GM18502 (cell line): ENCODE data around the gene RGS7.
"Not testable (repeated sequence)": the region's sequence is repeated elsewhere in the genome, so short reads cannot be mapped to it uniquely, and the experiment has no call there.

ENCODE experiments used
- ATAC-seq: cut with Tn5 transposase; IDR thresholded peaks from one replicate; pipeline ENCODE4 v1.9.1; 2021; ENCODE audit warnings: mild to moderate bottlenecking; ENCODE audit not compliant: unreplicated experiment, poor library complexity

The RGS7 gene

GRCh38 chr1:241020851-241021697 is 335.9 kb downstream of the RGS7 start:
- no peak for ATAC-seq

- ATAC-seq = no peak
Measured at GRCh38 chr1:241012708-241013340, 344.2 kb downstream of the RGS7 start.

- no peak for ATAC-seq
Measured at GRCh38 chr1:241007668-241008067, 349.3 kb downstream of the RGS7 start.

GRCh38 chr1:240999826-241000225 is 357.2 kb downstream of the RGS7 start:
- ATAC-seq = no peak

GRCh38 chr1:240998441-240999015 is 358.5 kb downstream of the RGS7 start:
- ATAC-seq = no peak

GRCh38 chr1:240998024-240998423 is 359.0 kb downstream of the RGS7 start:
- no peak for ATAC-seq

GRCh38 chr1:240993004-240993403 is 364.0 kb downstream of the RGS7 start:
- ATAC-seq = no peak

GRCh38 chr1:240991230-240991629 is 365.8 kb downstream of the RGS7 start:
- no peak for ATAC-seq

GRCh38 chr1:240987928-240988327 is 369.1 kb downstream of the RGS7 start:
- ATAC-seq = no peak

- no peak for ATAC-seq
Measured at GRCh38 chr1:240985081-240985480, 371.9 kb downstream of the RGS7 start.

- no peak for ATAC-seq
Measured at GRCh38 chr1:240980342-240980741, 376.7 kb downstream of the RGS7 start.

GRCh38 chr1:240976685-240977084 is 380.3 kb downstream of the RGS7 start:
- ATAC-seq = no peak

- ATAC-seq = no peak
Measured at GRCh38 chr1:240973875-240974274, 383.1 kb downstream of the RGS7 start.

GRCh38 chr1:240972059-240972458 is 384.9 kb downstream of the RGS7 start:
- ATAC-seq = not testable (repeated sequence)

- ATAC-seq = no peak
Measured at GRCh38 chr1:240970253-240970652, 386.8 kb downstream of the RGS7 start.

- ATAC-seq = no peak
Measured at GRCh38 chr1:240968864-240969263, 388.1 kb downstream of the RGS7 start.

GRCh38 chr1:240967070-240967724 is 389.8 kb downstream of the RGS7 start:
- no peak for ATAC-seq

- ATAC-seq = no peak
Measured at GRCh38 chr1:240965581-240966091, 391.4 kb downstream of the RGS7 start.

GRCh38 chr1:240962086-240962485 is 394.9 kb downstream of the RGS7 start:
- no peak for ATAC-seq

- ATAC-seq = no peak
Measured at GRCh38 chr1:240956424-240956823, 400.6 kb downstream of the RGS7 start.

- ATAC-seq = no peak
Measured at GRCh38 chr1:240956020-240956419, 401.0 kb downstream of the RGS7 start.
